PC-9 (cell line): Measurements from ENCODE around the gene GRID2IP. TPM values are rescaled to one million over a fixed set of nuclear protein-coding genes. Genes with fewer than 3 reads are reported as not detected.

Experiments
- BruUV-seq: library from RNA; stranded (reverse); fragments of 400-500 nt; replicated peaks from 2 replicates; lab custom pipeline; 2021; lab: Mats Ljungman, UMichigan
- CTCF ChIA-PET: fragments of 300-600 bp; sonication (Branson Sonifier 250); formaldehyde crosslinking; loops from one replicate; lab custom pipeline; 2022; ENCODE audit warnings: antibody characterized with exemption; lab: Charles Lee
- POLR2A ChIA-PET: fragments of 300-600 bp; sonication (Branson Sonifier 250); formaldehyde crosslinking; loops from one replicate; lab custom pipeline; 2022; ENCODE audit warnings: antibody characterized with exemption; ENCODE audit not compliant: unreplicated experiment; lab: Charles Lee
- DNase-seq, 2 experiments: peaks; one replicate each; pipeline versions ENCODE4 v3.0.0 to v3.0.0-alpha.2; 2015 to 2022; ENCODE audit warnings: mixed read lengths in 1 of 2
- H2AFZ ChIP-seq: fragments of 200-600 bp; sonication (generic); 2 replicates; pipeline ENCODE4 v1.8.1; 2017; ENCODE audit warnings: antibody characterized with exemption
- H3F3A ChIP-seq: fragments of 200-600 bp; sonication (generic); 2 replicates; pipeline ENCODE4 v1.8.1; 2017; ENCODE audit warnings: antibody characterized with exemption, mild to moderate bottlenecking, low read depth; ENCODE audit not compliant: insufficient read depth
- H3K27ac ChIP-seq: fragments of 200-600 bp; sonication (generic); 2 replicates; pipeline ENCODE4 v1.6.1; 2016; ENCODE audit warnings: mixed run types
- H3K27me3 ChIP-seq: fragments of 200-600 bp; sonication (generic); 2 replicates; pipeline ENCODE4 v1.6.1; 2016; ENCODE audit warnings: low read depth, mixed run types; ENCODE audit not compliant: insufficient read depth
- H3K36me3 ChIP-seq: fragments of 200-600 bp; sonication (generic); 2 replicates; pipeline ENCODE4 v1.6.1; 2016; ENCODE audit warnings: low read depth, mixed run types
- H3K4me1 ChIP-seq: fragments of 200-600 bp; sonication (generic); replicated peaks from 2 replicates; pipeline ENCODE4 v1.6.1; 2016; ENCODE audit warnings: mixed run types; ENCODE audit not compliant: insufficient read depth
- H3K4me2 ChIP-seq: fragments of 200-600 bp; sonication (generic); 2 replicates; pipeline ENCODE4 v1.6.1; 2017; ENCODE audit warnings: mixed run types
- H3K4me3 ChIP-seq: fragments of 200-600 bp; sonication (generic); 2 replicates; pipeline ENCODE4 v1.6.1; 2016; ENCODE audit warnings: mixed run types
- H3K79me2 ChIP-seq: fragments of 200-600 bp; sonication (generic); 2 replicates; pipeline ENCODE4 v1.6.1; 2017; ENCODE audit warnings: low read depth, mixed run types
- H3K9me2 ChIP-seq: fragments of 200-600 bp; sonication (generic); 2 replicates; pipeline ENCODE4 v1.8.1; 2017; ENCODE audit warnings: mild to moderate bottlenecking; ENCODE audit not compliant: insufficient read depth
- H3K9me3 ChIP-seq: fragments of 200-600 bp; sonication (generic); 2 replicates; pipeline ENCODE4 v1.8.1; 2016; ENCODE audit warnings: low read depth; ENCODE audit not compliant: insufficient read depth
- H4K20me1 ChIP-seq: fragments of 200-600 bp; sonication (generic); 2 replicates; pipeline ENCODE4 v1.8.1; 2017; ENCODE audit not compliant: insufficient read depth
- EZH2 ChIP-seq: fragments of 200-600 bp; sonication (generic); IDR thresholded peaks from 2 replicates; pipeline ENCODE4 v1.8.0; 2017; ENCODE audit warnings: antibody characterized with exemption, low read depth
- intact Hi-C: fragments of 100-400 bp; cut with micrococcal nuclease; formaldehyde crosslinking; loops from one replicate; pipeline ENCODE4 v1.10.0; 2022; ENCODE audit not compliant: unreplicated experiment
- total RNA-seq: library from RNA; stranded (reverse); gene quantifications from 2 replicates; pipeline ENCODE4 v1.2.3, GENCODE V29; 2021
- TF ChIP-seq, protein P1 (sequence below): fragments of 200-600 bp; sonication (generic); conservative IDR thresholded peaks from 2 replicates; pipeline ENCODE4 v1.6.1; 2017; ENCODE audit warnings: mixed run types, antibody characterized with exemption, mild to moderate bottlenecking, moderate library complexity

Gene GRID2IP
- total RNA-seq, 1 experiment from 2014 or later, result 1.3 TPM

DNA sequence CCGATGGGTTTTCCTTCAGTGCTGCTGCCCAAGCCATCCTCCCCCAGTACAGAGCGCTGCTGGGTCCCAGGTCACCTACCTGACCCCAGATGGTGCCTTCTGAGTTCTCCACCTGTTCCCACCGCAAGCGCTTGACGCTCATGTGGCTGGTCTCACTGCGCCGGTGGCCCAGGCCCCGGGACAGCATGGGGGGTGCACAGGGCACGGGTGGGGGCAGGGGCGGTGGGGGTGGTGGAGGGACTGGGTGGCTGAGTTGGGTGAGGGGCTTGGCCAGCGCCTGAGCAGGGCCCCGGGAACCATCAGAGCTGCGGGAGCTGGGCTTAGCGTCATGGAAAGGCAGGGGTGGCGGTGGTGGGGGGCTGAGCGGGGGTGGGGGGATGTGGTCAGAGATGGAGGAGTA is 43.4 kb downstream of the GRID2IP start:
- no peaks in the 10 kb centered on the region for H3K27me3 ChIP-seq
- ChIA-PET CTCF (no interaction called here), POLR2A (no interaction called here)
- no peak overlapping the region for H3K4me2 ChIP-seq
- TF ChIP-seq, protein P1, sequence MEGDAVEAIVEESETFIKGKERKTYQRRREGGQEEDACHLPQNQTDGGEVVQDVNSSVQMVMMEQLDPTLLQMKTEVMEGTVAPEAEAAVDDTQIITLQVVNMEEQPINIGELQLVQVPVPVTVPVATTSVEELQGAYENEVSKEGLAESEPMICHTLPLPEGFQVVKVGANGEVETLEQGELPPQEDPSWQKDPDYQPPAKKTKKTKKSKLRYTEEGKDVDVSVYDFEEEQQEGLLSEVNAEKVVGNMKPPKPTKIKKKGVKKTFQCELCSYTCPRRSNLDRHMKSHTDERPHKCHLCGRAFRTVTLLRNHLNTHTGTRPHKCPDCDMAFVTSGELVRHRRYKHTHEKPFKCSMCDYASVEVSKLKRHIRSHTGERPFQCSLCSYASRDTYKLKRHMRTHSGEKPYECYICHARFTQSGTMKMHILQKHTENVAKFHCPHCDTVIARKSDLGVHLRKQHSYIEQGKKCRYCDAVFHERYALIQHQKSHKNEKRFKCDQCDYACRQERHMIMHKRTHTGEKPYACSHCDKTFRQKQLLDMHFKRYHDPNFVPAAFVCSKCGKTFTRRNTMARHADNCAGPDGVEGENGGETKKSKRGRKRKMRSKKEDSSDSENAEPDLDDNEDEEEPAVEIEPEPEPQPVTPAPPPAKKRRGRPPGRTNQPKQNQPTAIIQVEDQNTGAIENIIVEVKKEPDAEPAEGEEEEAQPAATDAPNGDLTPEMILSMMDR, result no peak
- H3K4me1 ChIP-seq, result peaks cover 7% of the 10 kb centered on the region
- H3K9me3 ChIP-seq, result no peaks in the 10 kb centered on the region
- H3K27ac ChIP-seq, result no peak overlapping the region
- H3K4me3 ChIP-seq, result no peak overlapping the region
- BruUV-seq, result no TSS peak
- intact Hi-C loops, result no loop called here
- H3F3A ChIP-seq, result no peaks in the 10 kb centered on the region
- no peaks in the 10 kb centered on the region for H3K9me2 ChIP-seq
- DNase-seq, result no peak
- no peak overlapping the region for H2AFZ ChIP-seq
- no peaks in the 10 kb centered on the region for H4K20me1 ChIP-seq
- no peaks in the 10 kb centered on the region for H3K36me3 ChIP-seq
- no peaks in the 10 kb centered on the region for H3K79me2 ChIP-seq

DNA sequence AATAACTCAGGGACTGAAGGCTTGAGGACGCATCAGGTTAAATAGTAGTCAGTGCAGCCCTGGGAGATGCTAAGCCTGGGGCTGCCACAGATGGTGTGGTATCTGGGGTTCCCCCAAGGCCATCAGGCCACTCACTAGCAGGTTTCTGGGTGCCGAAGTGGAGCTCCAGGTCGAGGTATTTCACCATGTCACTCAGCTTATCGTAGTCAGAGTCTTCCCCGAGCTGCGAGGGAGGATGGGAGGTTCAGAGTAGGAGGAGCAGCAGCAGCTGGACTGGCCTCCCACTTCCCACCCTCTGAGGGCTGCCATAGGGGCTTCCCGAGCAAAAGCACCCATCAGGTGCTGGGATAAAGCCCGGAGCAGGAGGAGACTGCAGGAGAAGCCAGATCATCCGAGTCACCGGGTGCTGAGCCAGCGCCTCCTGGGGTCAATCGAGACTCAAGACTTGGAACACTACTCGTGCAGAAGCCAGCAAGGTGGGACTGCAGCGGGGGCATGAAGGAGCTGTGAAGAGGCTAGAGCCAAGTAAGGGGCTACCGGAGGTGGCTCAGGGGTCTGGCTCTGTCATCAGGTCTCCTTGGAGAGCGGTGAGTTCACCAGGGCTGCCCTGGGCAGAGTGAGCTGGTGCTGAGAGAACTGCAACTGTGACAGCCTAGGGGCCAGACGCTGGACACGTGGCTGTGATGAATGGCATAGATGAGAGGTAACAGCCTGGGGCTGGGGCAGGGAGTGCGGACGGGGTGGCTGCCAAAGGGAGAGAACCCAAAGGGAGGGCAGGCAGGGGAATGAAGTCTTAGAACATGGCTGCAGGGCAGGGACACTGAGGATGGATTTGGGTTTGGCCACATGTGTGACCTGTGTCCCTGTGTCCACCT is 45.3 kb downstream of the GRID2IP start:
- no peak overlapping the region for H2AFZ ChIP-seq
- no peaks in the 10 kb centered on the region for H3F3A ChIP-seq
- no TSS peak for BruUV-seq
- no peaks in the 10 kb centered on the region for H3K9me3 ChIP-seq
- CTCF ChIA-PET, result no interaction called here
- no peaks in the 10 kb centered on the region for H3K9me2 ChIP-seq
- 0 out of 2 replicates have a peak overlapping the region, but pooled peaks have one; percentile 89 for H3K4me2 ChIP-seq
- TF ChIP-seq, protein P1, result no peak
- no peak for TF ChIP-seq EZH2
- POLR2A ChIA-PET, result no interaction called here
- DNase-seq, result no peak
- no peaks in the 10 kb centered on the region for H3K79me2 ChIP-seq
- intact Hi-C loops, result no loop called here
- peaks cover 11% of the 10 kb centered on the region for H3K4me1 ChIP-seq
- no peak overlapping the region for H3K27ac ChIP-seq
- H3K36me3 ChIP-seq, result no peaks in the 10 kb centered on the region
- H3K27me3 ChIP-seq, result no peaks in the 10 kb centered on the region
- no peak overlapping the region for H3K4me3 ChIP-seq
- H4K20me1 ChIP-seq, result no peaks in the 10 kb centered on the region

DNA sequence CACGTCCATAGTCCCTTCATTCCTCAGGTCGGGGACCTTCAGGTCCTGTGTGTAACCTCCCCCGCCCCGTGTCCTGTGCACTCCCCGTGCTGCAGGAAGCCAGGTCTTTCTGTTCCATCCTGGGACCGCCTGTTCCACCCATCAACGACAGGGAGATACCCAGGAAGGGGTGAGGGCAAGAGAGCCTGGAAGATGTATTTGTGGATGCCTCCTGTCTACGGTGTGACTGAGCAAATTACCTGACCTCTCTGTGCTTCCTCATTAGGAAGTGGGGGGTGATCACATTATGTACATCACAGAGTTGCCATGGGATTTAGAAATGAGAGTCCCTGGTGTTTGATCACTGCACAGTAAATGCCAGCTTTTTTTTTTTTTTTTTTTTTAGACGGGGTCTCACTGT is 46.3 kb downstream of the GRID2IP start:
- peak overlapping the region; percentile 89 for H3K4me2 ChIP-seq
- H3F3A ChIP-seq, result no peaks in the 10 kb centered on the region
- ChIA-PET CTCF (interaction anchor here (0.6 kb wide), 1 partner anchor 54 kb away, joined by 5 read pairs; no protein-coding TSS in a partner anchor), POLR2A (no interaction called here)
- no peaks in the 10 kb centered on the region for H3K36me3 ChIP-seq
- TF ChIP-seq, protein P1, result no peak
- TF ChIP-seq EZH2, result no peak
- H3K9me2 ChIP-seq, result no peaks in the 10 kb centered on the region
- no peak overlapping the region for H3K27ac ChIP-seq
- H3K4me1 ChIP-seq, result peaks cover 11% of the 10 kb centered on the region
- H3K27me3 ChIP-seq, result no peaks in the 10 kb centered on the region
- no peaks in the 10 kb centered on the region for H3K9me3 ChIP-seq
- peak overlapping the region; percentile 66 for H3K4me3 ChIP-seq
- no peaks in the 10 kb centered on the region for H4K20me1 ChIP-seq
- H2AFZ ChIP-seq, result peak overlapping the region; percentile 92
- intact Hi-C loops, result no loop called here
- no peaks in the 10 kb centered on the region for H3K79me2 ChIP-seq
- DNase-seq, result no peak
- BruUV-seq, result no TSS peak
